Measurements from ENCODE around the gene VIM.

DNA sequence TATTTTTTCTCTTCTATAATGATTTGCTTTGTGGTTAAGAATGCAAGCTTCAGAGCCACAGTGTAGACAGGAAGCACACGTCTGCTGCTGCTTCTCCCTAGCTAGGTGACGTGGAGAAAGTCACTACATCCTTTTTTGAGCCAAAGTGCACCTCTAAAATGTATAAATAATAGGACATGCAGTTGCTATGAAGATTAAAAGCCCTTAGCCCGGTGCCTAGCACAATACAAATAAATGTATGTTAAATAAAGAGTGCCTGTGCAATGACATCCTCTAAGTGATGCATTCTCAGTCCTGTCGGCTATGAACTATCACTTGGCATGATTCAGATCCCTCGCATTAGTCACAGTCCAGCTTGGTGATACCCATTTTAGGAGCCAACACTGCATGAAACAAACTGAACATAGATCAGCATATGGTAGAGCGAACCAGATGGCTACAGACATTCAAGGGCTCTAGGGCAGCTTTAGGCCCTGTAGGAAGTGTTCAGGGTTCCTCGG lies 21.8 kb upstream of the VIM start:
- no peak for TF ChIP-seq POLR2A (IDR thresholded peaks at IDR 0.05)
- TF ChIP-seq, protein P1, sequence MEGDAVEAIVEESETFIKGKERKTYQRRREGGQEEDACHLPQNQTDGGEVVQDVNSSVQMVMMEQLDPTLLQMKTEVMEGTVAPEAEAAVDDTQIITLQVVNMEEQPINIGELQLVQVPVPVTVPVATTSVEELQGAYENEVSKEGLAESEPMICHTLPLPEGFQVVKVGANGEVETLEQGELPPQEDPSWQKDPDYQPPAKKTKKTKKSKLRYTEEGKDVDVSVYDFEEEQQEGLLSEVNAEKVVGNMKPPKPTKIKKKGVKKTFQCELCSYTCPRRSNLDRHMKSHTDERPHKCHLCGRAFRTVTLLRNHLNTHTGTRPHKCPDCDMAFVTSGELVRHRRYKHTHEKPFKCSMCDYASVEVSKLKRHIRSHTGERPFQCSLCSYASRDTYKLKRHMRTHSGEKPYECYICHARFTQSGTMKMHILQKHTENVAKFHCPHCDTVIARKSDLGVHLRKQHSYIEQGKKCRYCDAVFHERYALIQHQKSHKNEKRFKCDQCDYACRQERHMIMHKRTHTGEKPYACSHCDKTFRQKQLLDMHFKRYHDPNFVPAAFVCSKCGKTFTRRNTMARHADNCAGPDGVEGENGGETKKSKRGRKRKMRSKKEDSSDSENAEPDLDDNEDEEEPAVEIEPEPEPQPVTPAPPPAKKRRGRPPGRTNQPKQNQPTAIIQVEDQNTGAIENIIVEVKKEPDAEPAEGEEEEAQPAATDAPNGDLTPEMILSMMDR (IDR thresholded peaks at IDR 0.05): no peak
